H1 (cell line): ENCODE measurements around the gene RPS6KB2. TPM values are rescaled to one million over a fixed set of nuclear protein-coding genes. Genes with fewer than 3 reads are reported as not detected.

Experiments
- CTCF ChIA-PET: fragments of 300-600 bp; sonication (Branson Sonifier 250); formaldehyde crosslinking; loops from one replicate; lab custom pipeline; 2021; ENCODE audit not compliant: partially characterized antibody; lab: Charles Lee
- POLR2A ChIA-PET: fragments of 300-600 bp; sonication (Branson Sonifier 250); formaldehyde crosslinking; loops from one replicate; lab custom pipeline; 2021; ENCODE audit warnings: inconsistent platforms; ENCODE audit not compliant: partially characterized antibody; lab: Charles Lee
- DNase-seq, 2 experiments: peaks; one replicate each; pipeline versions ENCODE4 v3.0.0 to v3.0.0-alpha.2; 2010 to 2022; ENCODE audit warnings: low spot score in 2 of 2, low read depth in 1 of 2, mixed read lengths in 1 of 2
- FAIRE-seq: peaks from 2 replicates; lab custom pipeline; 2011; peaks lifted over from hg19 to GRCh38; lab: Jason Lieb, UNC
- H2AFZ ChIP-seq: 2 replicates; pipeline ENCODE4 v1.8.1; 2012; ENCODE audit warnings: low read length, inconsistent platforms
- H2AK5ac ChIP-seq: 2 replicates; pipeline ENCODE4 v1.6.1; 2013; ENCODE audit warnings: low read depth, low read length
- H2BK120ac ChIP-seq: replicated peaks from 2 replicates; pipeline ENCODE3; 2013; ENCODE audit warnings: low read depth, low read length, inconsistent platforms
- H2BK12ac ChIP-seq: 2 replicates; pipeline ENCODE4 v1.6.1; 2013; ENCODE audit warnings: low read depth, low read length
- H2BK15ac ChIP-seq: 2 replicates; pipeline ENCODE4 v1.6.1; 2013; ENCODE audit warnings: low read length
- H2BK20ac ChIP-seq: 2 replicates; pipeline ENCODE4 v1.6.1; 2013; ENCODE audit warnings: low read length
- H2BK5ac ChIP-seq: 2 replicates; pipeline ENCODE4 v1.6.1; 2013; ENCODE audit warnings: low read depth, low read length
- H3K14ac ChIP-seq: 2 replicates; pipeline ENCODE4 v1.6.1; 2013; ENCODE audit warnings: inconsistent platforms; ENCODE audit not compliant: insufficient read length
- H3K18ac ChIP-seq: 2 replicates; pipeline ENCODE4 v1.6.1; 2013; ENCODE audit warnings: low read length; ENCODE audit errors: extremely low read depth
- H3K23ac ChIP-seq: 2 replicates; pipeline ENCODE4 v1.6.1; 2013; ENCODE audit warnings: inconsistent platforms; ENCODE audit not compliant: insufficient read length
- H3K23me2 ChIP-seq: 2 replicates; pipeline ENCODE4 v1.6.1; 2013; ENCODE audit warnings: low read depth, low read length
- H3K27ac ChIP-seq: 2 replicates; pipeline ENCODE4 v1.6.1; 2011; ENCODE audit warnings: low read depth, low read length, inconsistent platforms
- H3K27me3 ChIP-seq, 4 experiments: replicated peaks in 1 of 4; 1 replicate in 1 of 4; 2 replicates in 3 of 4; pipeline versions ENCODE4 v1.6.1 to v1.8.1; 2011 to 2013; ENCODE audit warnings: low read length in 3 of 4, mild to moderate bottlenecking in 3 of 4, inconsistent platforms in 2 of 4, mixed read lengths in 2 of 4, moderate library complexity in 1 of 4; ENCODE audit not compliant: control insufficient read depth in 3 of 4, insufficient read depth in 3 of 4; ENCODE audit errors: extremely low read depth in 1 of 4
- H3K36me3 ChIP-seq, 4 experiments: 2 replicates each; pipeline versions ENCODE4 v1.6.1 to v1.8.1; 2011 to 2013; ENCODE audit warnings: mild to moderate bottlenecking in 4 of 4, low read length in 3 of 4, moderate library complexity in 2 of 4, control low read depth in 1 of 4, inconsistent platforms in 1 of 4; ENCODE audit not compliant: insufficient read depth in 4 of 4, control insufficient read depth in 2 of 4
- H3K4ac ChIP-seq: replicated peaks from 2 replicates; pipeline ENCODE3; 2013; ENCODE audit warnings: low read length, low read depth, mixed read lengths, inconsistent platforms; ENCODE audit not compliant: insufficient read length
- H3K4me1 ChIP-seq, 4 experiments: replicated peaks in 1 of 4; 1 replicate in 1 of 4; 2 replicates in 3 of 4; pipeline versions ENCODE4 v1.6.1 to v1.8.1; 2011 to 2013; ENCODE audit warnings: low read length in 3 of 4, inconsistent platforms in 2 of 4, mixed read lengths in 1 of 4; ENCODE audit not compliant: insufficient read depth in 4 of 4, control insufficient read depth in 3 of 4
- H3K4me2 ChIP-seq, 2 experiments: 2 replicates each; pipeline versions ENCODE4 v1.6.1 to v1.8.1; 2011 to 2013; ENCODE audit warnings: low read depth in 2 of 2, low read length in 2 of 2, control low read depth in 1 of 2, inconsistent platforms in 1 of 2, mild to moderate bottlenecking in 1 of 2; ENCODE audit not compliant: insufficient read depth in 1 of 2
- H3K4me3 ChIP-seq, 4 experiments: fragments of 200-600, 300-600 bp in 1 of 4; sonication (generic), shearing (Covaris generic), sonication (Bioruptor Twin) in 1 of 4; 2 replicates each; pipeline versions ENCODE4 v1.5.1 to v1.8.1; 2011 to 2016; ENCODE audit warnings: low read length in 4 of 4, low read depth in 3 of 4, control low read depth in 2 of 4, inconsistent platforms in 2 of 4, mild to moderate bottlenecking in 2 of 4, mixed read lengths in 1 of 4, moderate library complexity in 1 of 4; ENCODE audit not compliant: insufficient read depth in 2 of 4; ENCODE audit errors: extremely low read depth in 1 of 4
- H3K56ac ChIP-seq: replicated peaks from 2 replicates; pipeline ENCODE3; 2013; ENCODE audit warnings: low read depth, mild to moderate bottlenecking, mixed read lengths, low read length, inconsistent platforms; ENCODE audit not compliant: insufficient read length
- H3K79me1 ChIP-seq: 2 replicates; pipeline ENCODE4 v1.6.1; 2013; ENCODE audit warnings: low read depth, low read length, control low read depth
- H3K79me2 ChIP-seq, 2 experiments: 2 replicates each; pipeline versions ENCODE4 v1.6.1 to v1.8.1; 2012 to 2013; ENCODE audit warnings: low read length in 2 of 2, mild to moderate bottlenecking in 2 of 2, inconsistent platforms in 1 of 2; ENCODE audit not compliant: insufficient read depth in 2 of 2, control insufficient read depth in 1 of 2
- H3K9ac ChIP-seq, 4 experiments: replicated peaks in 1 of 4; 1 replicate in 1 of 4; 2 replicates in 3 of 4; pipeline versions ENCODE4 v1.6.1 to v1.8.1; 2011 to 2013; ENCODE audit warnings: low read depth in 3 of 4, low read length in 3 of 4, control low read depth in 2 of 4, mild to moderate bottlenecking in 2 of 4, moderate library complexity in 2 of 4, inconsistent platforms in 1 of 4; ENCODE audit errors: extremely low read depth in 1 of 4
- H3K9me3 ChIP-seq, 2 experiments: 2 replicates each; pipeline versions ENCODE4 v1.6.1 to v1.8.1; 2012 to 2013; ENCODE audit warnings: mild to moderate bottlenecking in 2 of 2, moderate library complexity in 2 of 2, control low read depth in 1 of 2, inconsistent platforms in 1 of 2, low read depth in 1 of 2, low read length in 1 of 2, mixed read lengths in 1 of 2; ENCODE audit not compliant: insufficient read depth in 2 of 2
- H4K20me1 ChIP-seq, 2 experiments: replicated peaks in 1 of 2; 2 replicates each; pipeline versions ENCODE3 to v1.8.1; 2011 to 2013; ENCODE audit warnings: inconsistent platforms in 2 of 2, low read length in 2 of 2, mild to moderate bottlenecking in 1 of 2; ENCODE audit not compliant: insufficient read depth in 2 of 2, control insufficient read depth in 1 of 2
- H4K5ac ChIP-seq: 2 replicates; pipeline ENCODE4 v1.6.1; 2013; ENCODE audit warnings: low read length, low read depth, mixed read lengths, inconsistent platforms; ENCODE audit not compliant: insufficient read length
- H4K8ac ChIP-seq: 2 replicates; pipeline ENCODE4 v1.8.0; 2013; ENCODE audit warnings: mild to moderate bottlenecking, moderate library complexity, low read length, inconsistent platforms; ENCODE audit not compliant: insufficient read depth; ENCODE audit errors: extremely low read depth
- H4K91ac ChIP-seq: replicated peaks from 2 replicates; pipeline ENCODE3; 2013; ENCODE audit warnings: low read length, mixed read lengths, inconsistent platforms; ENCODE audit not compliant: insufficient read length
- BACH1 ChIP-seq: IDR thresholded peaks from 2 replicates; pipeline ENCODE4 v1.6.1; 2012; ENCODE audit warnings: low read length, improper control_type of control experiment
- CEBPB ChIP-seq: IDR thresholded peaks from 2 replicates; pipeline ENCODE4 v1.6.1; 2012; ENCODE audit warnings: low read depth, low read length
- CHD2 ChIP-seq: IDR thresholded peaks from 2 replicates; pipeline ENCODE4 v1.6.1; 2012; ENCODE audit warnings: low read length, improper control_type of control experiment
- CTBP2 ChIP-seq: IDR thresholded peaks from 2 replicates; pipeline ENCODE4 v1.7.0; 2011; ENCODE audit warnings: borderline replicate concordance, mild to moderate bottlenecking, moderate library complexity, mixed read lengths, low read length; ENCODE audit not compliant: insufficient read depth, insufficient read length
- CTCF ChIP-seq, 3 experiments: IDR thresholded peaks; 1 replicate in 2 of 3; 2 replicates in 1 of 3; pipeline versions ENCODE4 v1.5.1 to v1.6.1; 2011; ENCODE audit warnings: low read length in 3 of 3, mild to moderate bottlenecking in 3 of 3, inconsistent platforms in 2 of 3, low read depth in 1 of 3, moderate library complexity in 1 of 3; ENCODE audit not compliant: insufficient read depth in 1 of 3; ENCODE audit errors: control extremely low read depth in 1 of 3
- GABPA ChIP-seq: IDR thresholded peaks from 2 replicates; pipeline ENCODE4 v1.6.1; 2011; ENCODE audit warnings: mild to moderate bottlenecking, low read length, moderate library complexity, borderline replicate concordance; ENCODE audit not compliant: insufficient read depth
- RXRA ChIP-seq: IDR thresholded peaks from 2 replicates; pipeline ENCODE4 v1.6.1; 2011; ENCODE audit warnings: low read depth, mild to moderate bottlenecking, low read length, moderate library complexity; ENCODE audit not compliant: insufficient read depth
- SP1 ChIP-seq: IDR thresholded peaks from 2 replicates; pipeline ENCODE4 v1.6.1; 2011; ENCODE audit warnings: low read depth, low read length
- TAF1 ChIP-seq: IDR thresholded peaks from 2 replicates; pipeline ENCODE4 v1.6.1; 2011; ENCODE audit warnings: mild to moderate bottlenecking, low read depth, low read length
- TAF7 ChIP-seq: optimal IDR thresholded peaks from 2 replicates; pipeline ENCODE3; 2011; ENCODE audit warnings: low read depth, mild to moderate bottlenecking, inconsistent platforms, low read length, moderate library complexity, borderline replicate concordance
- WGBS, 2 experiments: shearing (Covaris generic) in 1 of 2; methylation state at CpG; one replicate each; pipeline versions ENCODE4 v1.1.6 to v1.1.7; 2013 to 2015; ENCODE audit warnings: low lambda C conversion rate in 2 of 2, mixed read lengths in 2 of 2, inconsistent platforms in 1 of 2, low coverage in 1 of 2, missing lambda C conversion rate in 1 of 2; ENCODE audit not compliant: insufficient replicate concordance in 2 of 2, insufficient coverage in 1 of 2, insufficient read length in 1 of 2; ENCODE audit errors: extremely low coverage in 1 of 2, missing lambda C conversion rate in 1 of 2; 5-methylcytosine and 5-hydroxymethylcytosine counted together
- polyA plus RNA-seq, 7 experiments: library from polyadenylated mRNA; depleted of rRNA in 3 of 7; stranded (reverse) in 5 of 7; unstranded in 2 of 7; fragments of >200 nt in 5 of 7; fragments of 200-250 nt in 2 of 7; gene quantifications; 1 replicate in 5 of 7; 2 replicates in 1 of 7; 4 replicates in 1 of 7; pipeline versions ENCODE4 v1.2.1 to v1.2.3, GENCODE V29; 2011 to 2013; ENCODE audit warnings: missing spikeins in 2 of 7, mixed read lengths in 2 of 7
- total RNA-seq: library from RNA; stranded (reverse); fragmentation: NEBNext Ultra II Directional; extraction: Animal tissue kit (Norgen Biotek cat#: 25700); gene quantifications from 2 replicates; pipeline ENCODE4 v1.2.1, GENCODE V29; 2021

The RPS6KB2 gene
- total and polyA plus RNA-seq, 2 of the 8 experiments (the other 6 are each of a cell fraction or from before 2014, with no cell fraction given) = 41.0 to 47.1 TPM

GRCh38 chr11:67466367-67466766, 38.1 kb downstream of the RPS6KB2 start:
- H3K9me3 ChIP-seq = no peaks in the 10 kb centered on the region
- peaks cover 2 to 14% (median 6%) of the 10 kb centered on the region in 4 experiments; a peak in 6 of 7 replicates for H3K4me1 ChIP-seq
- no peak overlapping the region for H2AFZ ChIP-seq
- no peak overlapping the region for H3K18ac ChIP-seq
- H3K79me2 ChIP-seq = peaks cover 0 to 3% of the 10 kb centered on the region in 2 experiments; a peak in 2 of 4 replicates
- POLR2A ChIA-PET = interaction anchor here (0.6 to 2.3 kb wide), 11 partner anchors 10 to 65 kb away, joined by 3 to 15 read pairs (median 6); partner anchors contain the start of genes CABP4, CORO1B, GPR152 and PPP1CA
- FAIRE-seq (no peak), DNase-seq (no peak)
- H4K8ac ChIP-seq = no peak overlapping the region
- H3K4me2 ChIP-seq = no peak overlapping the region
- H3K4me3 ChIP-seq = no peak overlapping the region
- H2AK5ac ChIP-seq = no peak overlapping the region
- no peak overlapping the region for H2BK20ac ChIP-seq
- H2BK120ac ChIP-seq = no peak overlapping the region
- H3K14ac ChIP-seq = no peak overlapping the region
- CTCF ChIA-PET = interaction anchor here (1.1 to 2.3 kb wide), 4 partner anchors 65 to 161 kb away, joined by 3 to 15 read pairs (median 6); partner anchors contain the start of gene PPP1CA
- H4K91ac ChIP-seq = no peak overlapping the region
- no peak overlapping the region for H2BK5ac ChIP-seq
- H3K4ac ChIP-seq = no peak overlapping the region
- no peak overlapping the region for H3K23ac ChIP-seq
- H4K5ac ChIP-seq = no peak overlapping the region
- H4K20me1 ChIP-seq = peaks cover 0 to 3% of the 10 kb centered on the region in 2 experiments
- H3K36me3 ChIP-seq = no peaks in the 10 kb centered on the region
- no peak overlapping the region for H3K56ac ChIP-seq
- 75% methylated on average over 5 of the region's 5 CpGs; no CpG with 5 or more reads in 1 of the 2 experiments for WGBS, 2 experiments
- no peaks in the 10 kb centered on the region for H3K27me3 ChIP-seq
- H3K27ac ChIP-seq = no peak overlapping the region
- H3K23me2 ChIP-seq = peaks cover 6% of the 10 kb centered on the region
- H2BK12ac ChIP-seq = no peak overlapping the region
- no peak overlapping the region for H2BK15ac ChIP-seq
- peaks cover 2% of the 10 kb centered on the region for H3K79me1 ChIP-seq
- no peak overlapping the region for H3K9ac ChIP-seq
- no peak for TF ChIP-seq BACH1
- no peak for TF ChIP-seq GABPA
- no peak for TF ChIP-seq TAF1
- TF ChIP-seq CHD2 = no peak
- no peak for TF ChIP-seq CEBPB
- no peak for TF ChIP-seq CTBP2
- TF ChIP-seq SP1 = no peak
- no peak for TF ChIP-seq CTCF (IDR thresholded peaks at IDR 0.05; ENCODE audit: control extremely low read depth in 1 of 3, insufficient read depth in 1 of 3, low read depth in 1 of 3, low read length in 3 of 3)
- no peak for TF ChIP-seq RXRA
- TF ChIP-seq TAF7 = no peak
